Choroid plexus epithelial cell (primary cell): ENCODE data around the gene SIVA1.

Source experiments
- DNase-seq: peaks from one replicate; pipeline ENCODE4 v3.0.0-alpha.2; 2010; ENCODE audit warnings: low read depth
- H3K4me3 ChIP-seq: 2 replicates; pipeline ENCODE4 v1.5.1; 2011; ENCODE audit warnings: low read depth, mild to moderate bottlenecking, control low read depth, low read length, moderate library complexity
- CTCF ChIP-seq: conservative IDR thresholded peaks from 2 replicates; pipeline ENCODE4 v1.5.1; 2011; ENCODE audit warnings: low read depth, mild to moderate bottlenecking, control low read depth, inconsistent platforms, low read length, moderate library complexity

The SIVA1 gene

DNA sequence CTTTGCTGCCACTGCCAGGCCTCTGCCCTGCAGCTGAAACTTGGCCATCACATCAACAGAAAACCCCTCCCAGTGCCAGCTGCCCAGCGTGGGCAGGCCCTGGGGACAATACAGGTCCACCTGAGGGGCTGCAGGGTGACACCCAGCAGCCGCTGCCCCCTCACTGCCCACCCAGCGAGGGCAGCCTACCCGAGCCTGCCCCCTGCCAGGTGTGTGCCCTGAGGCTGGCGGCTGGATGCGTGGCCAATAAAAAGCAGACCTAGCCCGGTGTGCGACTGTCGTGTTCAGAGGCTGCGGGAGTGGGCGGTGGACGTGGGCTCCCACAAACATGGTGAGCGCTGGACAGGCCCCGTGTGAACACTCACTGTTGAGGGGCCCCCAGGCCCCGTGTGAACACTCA lies 33.6 kb upstream of the SIVA1 start:
- DNase-seq, result no peak
- no peak overlapping the region for H3K4me3 ChIP-seq
- TF ChIP-seq CTCF, result no peak

- no peak overlapping the region for H3K4me3 ChIP-seq
- no peak for DNase-seq
- TF ChIP-seq CTCF, result no peak
These were observed 31.2 kb upstream of the SIVA1 start for GRCh38 chr14:104721505-104722431.

- no peak for DNase-seq
- no peak for TF ChIP-seq CTCF
These were observed 29.9 kb upstream of the SIVA1 start for GRCh38 chr14:104722938-104723650.

GRCh38 chr14:104723651-104724406 lies 29.1 kb upstream of the SIVA1 start, which contains the start of gene ADSS1:
ADSS1 (plus strand) TSS chr14:104724229; CDS start chr14:104724271, 42 bp downstream.
- peak within 1 kb of the TSS; percentile 50 for H3K4me3 ChIP-seq
- DNase-seq, result peak; percentile 33
- TF ChIP-seq CTCF, result peak; percentile 55

More at GRCh38 chr14:104722938-104723650, 29.9 kb upstream of the SIVA1 start:
- no peak overlapping the region for H3K4me3 ChIP-seq

GRCh38 chr14:104724407-104724980 lies 28.5 kb upstream of the SIVA1 start:
- peak overlapping the region; percentile 50 for H3K4me3 ChIP-seq
- DNase-seq, result no peak
- TF ChIP-seq CTCF, result no peak

DNA sequence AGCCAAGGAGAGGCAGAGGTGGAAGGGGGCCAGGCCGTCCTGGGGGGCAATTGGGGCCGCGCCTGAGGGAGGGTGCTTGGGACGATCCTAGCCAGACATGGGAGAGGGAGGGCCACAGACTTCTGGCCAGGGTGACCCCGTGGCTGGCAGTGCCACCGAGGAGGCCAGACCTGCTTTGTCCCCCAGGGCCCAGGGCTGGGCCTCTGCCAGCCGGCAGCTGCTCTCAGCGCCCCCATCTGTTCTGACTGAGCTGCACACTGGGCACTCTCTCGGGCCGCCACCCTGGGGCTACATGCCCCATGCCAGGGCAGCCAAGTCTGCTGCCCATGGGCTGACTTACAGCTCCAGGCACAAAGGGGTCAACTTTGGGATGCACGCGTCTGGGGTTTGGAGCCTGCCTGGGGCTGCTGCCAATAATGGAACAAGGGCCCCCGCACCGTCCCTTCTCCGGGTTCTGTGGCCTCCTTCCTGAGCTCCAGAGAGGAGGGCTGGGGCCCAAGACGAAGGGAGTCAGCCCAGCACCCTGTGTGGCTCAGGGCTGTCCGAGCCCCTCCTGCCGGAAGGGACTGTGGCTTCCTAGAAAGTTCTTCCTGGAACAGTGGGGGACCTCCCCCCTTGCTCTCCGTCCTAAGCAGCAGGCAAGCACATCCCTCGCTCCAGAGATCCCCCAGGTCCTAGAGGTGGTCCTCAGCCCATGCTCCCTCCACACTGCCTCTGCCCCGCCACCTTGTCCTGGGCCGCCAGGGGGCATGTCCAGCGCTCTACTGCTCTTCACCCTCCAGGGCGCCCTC lies 27.8 kb upstream of the SIVA1 start:
- DNase-seq, result peak; percentile 62
- peak overlapping the region; percentile 21 for H3K4me3 ChIP-seq
- TF ChIP-seq CTCF, result peak; percentile 49
